Activated CD8-positive, alpha-beta T cell treated with anti-CD3 and anti-CD28 coated beads for 36 hours (primary cell): ENCODE results near the gene WDR43. TPM values are rescaled to one million over a fixed set of nuclear protein-coding genes. Genes with fewer than 3 reads are reported as not detected.

Experiments
- ATAC-seq: fragments of 200-7000 bp; cut with Tn5 transposase; one replicate; pipeline ENCODE4 v1.10.0; 2021; ENCODE audit warnings: mild to moderate bottlenecking, moderate library complexity
- CTCF ChIA-PET: fragments of 350-600 bp; sonication (Branson Sonifier 250); formaldehyde crosslinking; loops from one replicate; lab custom pipeline; 2021; ENCODE audit warnings: antibody characterized with exemption; lab: Charles Lee
- POLR2A ChIA-PET: fragments of 350-600 bp; sonication (Branson Sonifier 250); formaldehyde crosslinking; loops from one replicate; lab custom pipeline; 2021; ENCODE audit warnings: antibody characterized with exemption; lab: Charles Lee
- DNase-seq: peaks from one replicate; pipeline ENCODE4 v3.0.0-alpha.2; 2020
- H3K27ac Mint-ChIP-seq: one replicate; pipeline ENCODE4 v1.8.0; 2021; ENCODE audit warnings: mild to moderate bottlenecking, mixed read lengths
- H3K27me3 Mint-ChIP-seq: one replicate; pipeline ENCODE4 v1.8.0; 2021; ENCODE audit warnings: mixed read lengths
- H3K36me3 Mint-ChIP-seq: one replicate; pipeline ENCODE4 v1.8.0; 2021; ENCODE audit warnings: low read depth, mixed read lengths
- H3K4me1 Mint-ChIP-seq: one replicate; pipeline ENCODE4 v1.8.0; 2021; ENCODE audit warnings: low read depth, mixed read lengths
- H3K4me3 Mint-ChIP-seq: one replicate; pipeline ENCODE4 v1.8.0; 2021; ENCODE audit warnings: mild to moderate bottlenecking, moderate library complexity, mixed read lengths
- H3K9me3 Mint-ChIP-seq: one replicate; pipeline ENCODE4 v1.8.0; 2021; ENCODE audit warnings: mixed read lengths
- CTCF ChIP-seq: fragments of 200-600 bp; IDR thresholded peaks from one replicate; pipeline ENCODE4 v1.8.0; 2022; ENCODE audit warnings: antibody characterized with exemption, mild to moderate bottlenecking
- intact Hi-C: fragments of 100-400 bp; cut with micrococcal nuclease; formaldehyde crosslinking; loops from one replicate; pipeline ENCODE4 v1.10.0; 2022
- total RNA-seq, 2 experiments: library from RNA; stranded (reverse); gene quantifications; one replicate each; pipeline ENCODE4 v1.2.3, GENCODE V29; 2021

Gene WDR43
- total RNA-seq, 2 experiments from 2014 or later, result 121 to 129 TPM

- Mint-ChIP-seq H3K27me3 (no peaks in the 10 kb centered on the region), H3K36me3 (no peaks in the 10 kb centered on the region), H3K4me1 (no peaks in the 10 kb centered on the region), H3K4me3 (no peak overlapping the region), H3K27ac (no peak overlapping the region), H3K9me3 (no peaks in the 10 kb centered on the region)
- no peak for ATAC-seq
- ChIA-PET CTCF (no interaction called here), POLR2A (no interaction called here)
- TF ChIP-seq CTCF, result no peak
- intact Hi-C loops, result no loop called here
- no peak for DNase-seq
Measured at GRCh38 chr2:28981620-28982376, 87.3 kb downstream of the WDR43 start.

GRCh38 chr2:28982381-28982950 is 88.0 kb downstream of the WDR43 start:
- H3K27me3 Mint-ChIP-seq, result no peaks in the 10 kb centered on the region
- no peaks in the 10 kb centered on the region for H3K9me3 Mint-ChIP-seq
- ATAC-seq (no peak), DNase-seq (no peak)
- no peak for TF ChIP-seq CTCF
- H3K27ac Mint-ChIP-seq, result no peak overlapping the region
- intact Hi-C loops, result no loop called here
- ChIA-PET CTCF (no interaction called here), POLR2A (no interaction called here)
- H3K36me3 Mint-ChIP-seq, result no peaks in the 10 kb centered on the region
- H3K4me1 Mint-ChIP-seq, result no peaks in the 10 kb centered on the region
- H3K4me3 Mint-ChIP-seq, result no peak overlapping the region

GRCh38 chr2:28986429-28986828 is 92.0 kb downstream of the WDR43 start:
- Mint-ChIP-seq H3K36me3 (no peaks in the 10 kb centered on the region), H3K4me3 (no peak overlapping the region), H3K27me3 (no peaks in the 10 kb centered on the region), H3K9me3 (no peaks in the 10 kb centered on the region), H3K27ac (no peak overlapping the region), H3K4me1 (no peaks in the 10 kb centered on the region)
- ChIA-PET POLR2A (no interaction called here), CTCF (no interaction called here)
- ATAC-seq (no peak), DNase-seq (no peak)
- no peak for TF ChIP-seq CTCF
- intact Hi-C loops, result no loop called here

GRCh38 chr2:28989973-28990372 is 95.5 kb downstream of the WDR43 start:
- H3K36me3 Mint-ChIP-seq, result no peaks in the 10 kb centered on the region
- ATAC-seq (no peak), DNase-seq (no peak)
- no peak for TF ChIP-seq CTCF
- no peaks in the 10 kb centered on the region for H3K27me3 Mint-ChIP-seq
- no peak overlapping the region for H3K27ac Mint-ChIP-seq
- H3K4me3 Mint-ChIP-seq, result no peak overlapping the region
- no peaks in the 10 kb centered on the region for H3K4me1 Mint-ChIP-seq
- POLR2A ChIA-PET, result interaction anchor here (0.7 kb wide), 1 partner anchor 402 kb away, joined by 3 read pairs; no protein-coding TSS in a partner anchor
- H3K9me3 Mint-ChIP-seq, result no peaks in the 10 kb centered on the region
- intact Hi-C loops, result no loop called here
- CTCF ChIA-PET, result no interaction called here

GRCh38 chr2:28990445-28990844 is 96.0 kb downstream of the WDR43 start:
- intact Hi-C loops, result no loop called here
- ATAC-seq (no peak), DNase-seq (no peak)
- Mint-ChIP-seq H3K27ac (no peak overlapping the region), H3K4me3 (no peak overlapping the region), H3K9me3 (no peaks in the 10 kb centered on the region), H3K36me3 (no peaks in the 10 kb centered on the region), H3K4me1 (no peaks in the 10 kb centered on the region), H3K27me3 (no peaks in the 10 kb centered on the region)
- TF ChIP-seq CTCF, result no peak
- ChIA-PET POLR2A (no interaction called here), CTCF (no interaction called here)
